IMR-90 (cell line): ENCODE results near the gene HS3ST1. TPM values are rescaled to one million over a fixed set of nuclear protein-coding genes. Genes with fewer than 3 reads are reported as not detected.

Experiments
- ATAC-seq: fragments of 200-7000 bp; cut with Tn5 transposase; 2 replicates; pipeline ENCODE4 v1.9.1; 2020; ENCODE audit warnings: low read depth, mild to moderate bottlenecking, moderate library complexity
- BruUV-seq: library from RNA; stranded (reverse); fragments of 400-500 nt; replicated peaks from 2 replicates; lab custom pipeline; 2021; lab: Mats Ljungman, UMichigan
- CTCF ChIA-PET: fragments of 300-600 bp; formaldehyde crosslinking; extraction: SDS; loops from one replicate; lab custom pipeline; 2021; ENCODE audit warnings: antibody characterized with exemption; lab: Yijun Ruan, JAX
- POLR2A ChIA-PET: fragments of 300-600 bp; sonication (Branson Sonifier 250); formaldehyde crosslinking; loops from one replicate; lab custom pipeline; 2022; ENCODE audit warnings: antibody characterized with exemption; ENCODE audit not compliant: unreplicated experiment; lab: Charles Lee
- DNase-seq: peaks from one replicate; pipeline ENCODE4 v3.0.0; 2013
- H2AFZ ChIP-seq: replicated peaks from 2 replicates; pipeline ENCODE3; 2013; ENCODE audit warnings: low read length, mild to moderate bottlenecking; ENCODE audit not compliant: poor library complexity
- H2AK5ac ChIP-seq: 2 replicates; pipeline ENCODE4 v1.6.1; 2013; ENCODE audit warnings: low read depth, low read length, inconsistent platforms
- H2AK9ac ChIP-seq: replicated peaks from 2 replicates; pipeline ENCODE3; 2013; ENCODE audit warnings: mild to moderate bottlenecking, low read depth, low read length, moderate library complexity; ENCODE audit not compliant: poor library complexity
- H2BK120ac ChIP-seq: 2 replicates; pipeline ENCODE4 v1.6.1; 2013; ENCODE audit warnings: low read depth, low read length, inconsistent platforms
- H2BK15ac ChIP-seq: 3 replicates; pipeline ENCODE4 v1.6.1; 2013; ENCODE audit warnings: low read depth, low read length, inconsistent platforms
- H2BK20ac ChIP-seq: 2 replicates; pipeline ENCODE4 v1.6.1; 2013; ENCODE audit warnings: low read depth, mild to moderate bottlenecking, inconsistent platforms, low read length, moderate library complexity
- H2BK5ac ChIP-seq: 2 replicates; pipeline ENCODE4 v1.6.1; 2013; ENCODE audit warnings: mild to moderate bottlenecking, low read depth, low read length, inconsistent platforms; ENCODE audit not compliant: poor library complexity, severe bottlenecking
- H3K14ac ChIP-seq: replicated peaks from 2 replicates; pipeline ENCODE4 v1.6.1; 2013; ENCODE audit warnings: low read depth, low read length, inconsistent platforms
- H3K18ac ChIP-seq: 2 replicates; pipeline ENCODE4 v1.6.1; 2013; ENCODE audit warnings: low read depth, low read length, control low read depth
- H3K23ac ChIP-seq: 2 replicates; pipeline ENCODE4 v1.6.1; 2013; ENCODE audit warnings: low read depth, low read length, inconsistent platforms
- H3K27ac ChIP-seq: 2 replicates; pipeline ENCODE4 v1.5.1; 2013; ENCODE audit warnings: mild to moderate bottlenecking, control low read depth, low read length; ENCODE audit not compliant: insufficient read depth
- H3K27me3 ChIP-seq: 2 replicates; pipeline ENCODE4 v1.6.1; 2013; ENCODE audit warnings: low read length; ENCODE audit not compliant: control insufficient read depth, insufficient read depth
- H3K36me3 ChIP-seq: 2 replicates; pipeline ENCODE4 v1.6.1; 2013; ENCODE audit warnings: low read length, mixed read lengths; ENCODE audit not compliant: control insufficient read depth, insufficient read depth
- H3K4ac ChIP-seq: 2 replicates; pipeline ENCODE4 v1.6.1; 2013; ENCODE audit warnings: low read depth, low read length, inconsistent platforms
- H3K4me1 ChIP-seq: 2 replicates; pipeline ENCODE4 v1.6.1; 2013; ENCODE audit warnings: low read length, mixed read lengths; ENCODE audit not compliant: control insufficient read depth, insufficient read depth
- H3K4me2 ChIP-seq: 2 replicates; pipeline ENCODE4 v1.6.1; 2013; ENCODE audit warnings: low read depth, mild to moderate bottlenecking, control low read depth, low read length, moderate library complexity
- H3K4me3 ChIP-seq: 2 replicates; pipeline ENCODE4 v1.5.1; 2013; ENCODE audit warnings: low read depth, mild to moderate bottlenecking, control low read depth, low read length, moderate library complexity; ENCODE audit not compliant: insufficient read depth
- H3K56ac ChIP-seq: 2 replicates; pipeline ENCODE4 v1.6.1; 2013; ENCODE audit warnings: low read length, inconsistent platforms; ENCODE audit not compliant: insufficient read depth; ENCODE audit errors: extremely low read depth
- H3K79me1 ChIP-seq, 2 experiments: 2 replicates each; pipeline ENCODE4 v1.6.1; 2013; ENCODE audit warnings: low read length in 2 of 2, inconsistent platforms in 1 of 2, low read depth in 1 of 2
- H3K9ac ChIP-seq: 2 replicates; pipeline ENCODE4 v1.6.1; 2013; ENCODE audit warnings: low read depth, low read length, control low read depth
- H3K9me1 ChIP-seq: 2 replicates; pipeline ENCODE4 v1.6.1; 2013; ENCODE audit warnings: low read length, inconsistent platforms; ENCODE audit not compliant: insufficient read depth
- H3K9me3 ChIP-seq: 2 replicates; pipeline ENCODE4 v1.6.1; 2013; ENCODE audit warnings: low read length; ENCODE audit not compliant: control insufficient read depth, insufficient read depth
- H4K20me1 ChIP-seq: 2 replicates; pipeline ENCODE4 v1.6.1; 2013; ENCODE audit warnings: low read length, inconsistent platforms; ENCODE audit not compliant: insufficient read depth
- H4K5ac ChIP-seq: 2 replicates; pipeline ENCODE4 v1.6.1; 2013; ENCODE audit warnings: mild to moderate bottlenecking, low read depth, low read length, control low read depth
- H4K8ac ChIP-seq, 2 experiments: 2 replicates each; pipeline ENCODE4 v1.6.1; 2013; ENCODE audit warnings: low read depth in 2 of 2, low read length in 2 of 2, control low read depth in 1 of 2, inconsistent platforms in 1 of 2
- H4K91ac ChIP-seq: 2 replicates; pipeline ENCODE4 v1.6.1; 2013; ENCODE audit warnings: low read depth, low read length, inconsistent platforms; ENCODE audit not compliant: insufficient read depth
- CEBPB ChIP-seq: IDR thresholded peaks from 2 replicates; pipeline ENCODE4 v1.6.1; 2012; ENCODE audit warnings: low read depth, low read length, improper control_type of control experiment
- CHD1 ChIP-seq: IDR thresholded peaks from 2 replicates; pipeline ENCODE4 v1.6.1; 2012; ENCODE audit warnings: low read depth, low read length, improper control_type of control experiment
- FOS ChIP-seq: fragments of 150-350 bp; IDR thresholded peaks from 2 replicates; pipeline ENCODE4 v1.6.1; 2016; ENCODE audit warnings: low read depth, low read length
- MAFK ChIP-seq: IDR thresholded peaks from 2 replicates; pipeline ENCODE4 v1.6.1; 2012; ENCODE audit warnings: low read depth, low read length, improper control_type of control experiment
- MXI1 ChIP-seq: IDR thresholded peaks from 2 replicates; pipeline ENCODE4 v1.6.1; 2012; ENCODE audit warnings: low read depth, mild to moderate bottlenecking, low read length, moderate library complexity, borderline replicate concordance
- NFE2L2 ChIP-seq: fragments of 150-350 bp; IDR thresholded peaks from 2 replicates; pipeline ENCODE4 v1.6.1; 2016; ENCODE audit warnings: low read depth, mild to moderate bottlenecking, low read length
- SMC3 ChIP-seq: fragments of 150-350 bp; IDR thresholded peaks from 2 replicates; pipeline ENCODE4 v1.6.1; 2016; ENCODE audit warnings: low read depth, mild to moderate bottlenecking, antibody characterized with exemption, low read length, moderate library complexity
- WGBS, 2 experiments: methylation state at CpG; one replicate each; pipeline versions ENCODE4 v1.1.5 to v1.1.7; 2013; ENCODE audit warnings: missing lambda C conversion rate in 2 of 2; ENCODE audit not compliant: insufficient read length in 1 of 2; ENCODE audit errors: extremely low coverage in 2 of 2; 5-methylcytosine and 5-hydroxymethylcytosine counted together
- dilution Hi-C: fragments of 300-500 bp; cut with HindIII; formaldehyde crosslinking; loops from one replicate; pipeline ENCODE4 v1.14.3; 2018; ENCODE audit warnings: low sequenced_read_pairs; ENCODE audit not compliant: unreplicated experiment
- in situ Hi-C: fragments of 300-500 bp; cut with MboI; formaldehyde crosslinking; loops from 3 replicates; pipeline ENCODE4 v1.14.3; 2019; ENCODE audit warnings: low sequenced_read_pairs, inconsistent platforms, mixed read lengths
- intact Hi-C: fragments of 100-400 bp; cut with micrococcal nuclease; formaldehyde crosslinking; loops from 2 replicates; pipeline ENCODE4 v1.10.0; 2022
- polyA plus RNA-seq, 3 experiments: library from polyadenylated mRNA; depleted of rRNA; stranded (reverse); fragments of >200 nt; gene quantifications; 2 replicates each; pipeline ENCODE4 v1.2.3, GENCODE V29; 2012; ENCODE audit warnings: low replicate concordance in 1 of 3
- total RNA-seq: library from RNA; depleted of rRNA; stranded (reverse); fragments of >200 nt; gene quantifications from 2 replicates; pipeline ENCODE4 v1.2.3, GENCODE V29; 2012
- TF ChIP-seq, protein P1 (sequence below): fragments of 150-350 bp; IDR thresholded peaks from 2 replicates; pipeline ENCODE4 v1.6.1; 2016; ENCODE audit warnings: low read depth, mild to moderate bottlenecking, low read length, moderate library complexity, borderline replicate concordance

HS3ST1 gene
- total and polyA plus RNA-seq, 2 of the 4 experiments (the other 2 are of a cell fraction): 0.09 TPM; not detected in 1

DNA sequence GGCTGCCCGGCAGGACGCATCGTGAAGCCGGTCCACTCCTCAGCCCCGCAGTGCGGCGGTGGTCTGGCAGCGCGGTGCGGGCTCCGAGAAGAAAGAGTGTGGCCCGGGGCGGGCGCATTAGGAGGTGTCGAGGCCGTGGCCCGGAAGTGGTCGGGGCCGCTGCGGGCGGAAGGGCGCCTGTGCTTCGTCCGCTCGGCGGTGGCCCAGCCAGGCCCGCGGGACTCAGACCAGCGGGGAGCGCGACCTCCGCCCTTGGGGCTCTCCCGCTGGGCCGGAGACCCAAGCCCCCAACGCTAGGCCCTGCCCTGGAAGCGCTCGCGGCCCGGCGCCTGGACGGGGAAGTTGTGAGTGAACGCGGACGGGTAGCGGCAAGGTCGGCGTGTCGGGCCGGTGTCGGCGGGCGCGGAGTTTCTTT is 60.0 kb downstream of the HS3ST1 start:
- Histone ChIP-seq H3K36me3 (no peaks in the 10 kb centered on the region), H4K8ac (no peak overlapping the region), H2BK20ac (no peak overlapping the region), H3K9me1 (no peaks in the 10 kb centered on the region), H3K27ac (no peak overlapping the region), H3K4me1 (no peaks in the 10 kb centered on the region), H4K20me1 (no peaks in the 10 kb centered on the region), H2BK5ac (no peak overlapping the region), H4K5ac (no peak overlapping the region), H3K27me3 (no peaks in the 10 kb centered on the region), H3K4ac (no peak overlapping the region), H4K91ac (no peak overlapping the region), H3K18ac (no peak overlapping the region), H3K9ac (no peak overlapping the region), H2AFZ (no peak overlapping the region), H2AK9ac (no peak overlapping the region), H3K23ac (no peak overlapping the region), H3K4me2 (no peak overlapping the region), H2BK120ac (no peak overlapping the region), H2AK5ac (no peak overlapping the region), H2BK15ac (no peak overlapping the region), H3K4me3 (no peak overlapping the region), H3K56ac (no peak overlapping the region), H3K9me3 (peaks cover 4% of the 10 kb centered on the region; the same call in 1 of the 2 replicates), H3K14ac (no peak overlapping the region), H3K79me1 (no peaks in the 10 kb centered on the region)
- intact Hi-C loops (no loop called here), dilution Hi-C loops (no loop called here), in situ Hi-C loops (no loop called here)
- no peak for DNase-seq
- POLR2A ChIA-PET: no interaction called here
- CTCF ChIA-PET: no interaction called here
- 13% methylated on average over 9 of the region's 53 CpGs; no CpG with 5 or more reads in 1 of the 2 experiments for WGBS, 2 experiments
- ATAC-seq: no peak
- no peak for TF ChIP-seq CHD1
- TF ChIP-seq MXI1: no peak
- TF ChIP-seq MAFK: no peak
- no peak for TF ChIP-seq FOS
- no peak for TF ChIP-seq NFE2L2
- TF ChIP-seq CEBPB: no peak
- TF ChIP-seq SMC3: no peak
- TF ChIP-seq, protein P1, sequence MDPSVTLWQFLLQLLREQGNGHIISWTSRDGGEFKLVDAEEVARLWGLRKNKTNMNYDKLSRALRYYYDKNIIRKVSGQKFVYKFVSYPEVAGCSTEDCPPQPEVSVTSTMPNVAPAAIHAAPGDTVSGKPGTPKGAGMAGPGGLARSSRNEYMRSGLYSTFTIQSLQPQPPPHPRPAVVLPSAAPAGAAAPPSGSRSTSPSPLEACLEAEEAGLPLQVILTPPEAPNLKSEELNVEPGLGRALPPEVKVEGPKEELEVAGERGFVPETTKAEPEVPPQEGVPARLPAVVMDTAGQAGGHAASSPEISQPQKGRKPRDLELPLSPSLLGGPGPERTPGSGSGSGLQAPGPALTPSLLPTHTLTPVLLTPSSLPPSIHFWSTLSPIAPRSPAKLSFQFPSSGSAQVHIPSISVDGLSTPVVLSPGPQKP: no peak
- no TSS peak for BruUV-seq
